ENCODE data around the gene TMBIM1. TPM values are rescaled to one million over a fixed set of nuclear protein-coding genes. Genes with fewer than 3 reads are reported as not detected.

The TMBIM1 gene
- total and polyA plus RNA-seq, 9 of the 15 experiments (the other 6 are each of a cell fraction or from before 2014, with no cell fraction given): 14.2 to 105 (median 47.0) TPM

DNA sequence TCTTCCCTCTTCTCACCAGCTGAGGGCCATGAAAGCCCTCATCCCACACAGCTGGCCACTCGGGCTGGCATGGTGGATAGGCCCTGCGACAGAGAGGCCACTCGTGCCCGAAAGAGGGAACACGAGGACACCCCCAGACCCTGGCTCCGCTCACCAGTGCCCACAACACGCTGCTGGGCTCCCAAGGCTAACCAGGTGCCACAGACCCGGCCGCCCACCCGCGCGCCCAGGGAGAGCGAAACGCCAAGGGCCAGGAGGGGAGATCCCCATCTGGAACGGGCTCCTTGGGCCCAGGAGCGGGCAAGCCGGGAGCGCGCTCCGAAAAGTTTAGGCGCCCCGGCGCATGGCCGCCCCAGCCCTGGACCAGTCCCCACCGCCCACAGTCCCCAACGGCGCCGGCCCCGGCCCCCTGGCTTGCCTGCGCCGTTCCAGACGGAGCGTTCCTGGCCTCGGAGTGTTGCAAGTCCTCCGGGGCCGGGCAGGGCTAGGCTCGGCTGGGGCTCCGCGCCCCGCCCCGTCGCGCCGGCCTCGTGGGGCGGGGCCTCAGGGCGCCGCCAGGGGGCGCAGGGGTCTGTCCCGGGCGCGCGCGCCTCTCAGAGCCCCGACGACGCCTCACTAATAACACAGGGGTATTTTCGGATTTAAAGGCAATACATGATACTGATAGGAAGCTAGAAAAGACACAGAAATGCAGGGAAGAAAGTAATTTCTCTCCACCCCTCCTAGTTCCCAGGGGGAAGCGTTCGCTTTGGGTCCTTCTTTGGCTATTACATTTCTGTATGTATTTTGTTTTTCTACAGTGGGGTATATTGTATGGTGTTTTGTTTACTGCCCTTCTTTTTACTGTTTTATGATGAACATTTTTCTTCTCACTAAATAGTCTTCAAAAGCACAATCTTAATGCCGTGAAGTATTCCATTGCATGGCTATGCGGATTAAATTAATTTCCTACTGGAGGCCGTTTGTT lies at the start of gene TMBIM1 (continued):
- no peak for TF ChIP-seq STAT5A (IDR thresholded peaks at IDR 0.05; ENCODE audit: borderline replicate concordance, low read length)
- TF ChIP-seq, protein P1, sequence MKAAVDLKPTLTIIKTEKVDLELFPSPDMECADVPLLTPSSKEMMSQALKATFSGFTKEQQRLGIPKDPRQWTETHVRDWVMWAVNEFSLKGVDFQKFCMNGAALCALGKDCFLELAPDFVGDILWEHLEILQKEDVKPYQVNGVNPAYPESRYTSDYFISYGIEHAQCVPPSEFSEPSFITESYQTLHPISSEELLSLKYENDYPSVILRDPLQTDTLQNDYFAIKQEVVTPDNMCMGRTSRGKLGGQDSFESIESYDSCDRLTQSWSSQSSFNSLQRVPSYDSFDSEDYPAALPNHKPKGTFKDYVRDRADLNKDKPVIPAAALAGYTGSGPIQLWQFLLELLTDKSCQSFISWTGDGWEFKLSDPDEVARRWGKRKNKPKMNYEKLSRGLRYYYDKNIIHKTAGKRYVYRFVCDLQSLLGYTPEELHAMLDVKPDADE (conservative IDR thresholded peaks at IDR 0.05; ENCODE audit: control insufficient read depth, low read depth, low read length): 0 out of 2 replicates have a peak, but pooled peaks have one; percentile 57
- TF ChIP-seq CBX1 (IDR thresholded peaks at IDR 0.05; ENCODE audit: low read depth): peak; percentile 55; the same call in 1 of the 2 replicates
- peak; percentile 44 to 70; a peak in 2 of 4 replicates for TF ChIP-seq MAZ (CRISPR knock-in tag; conservative IDR thresholded peaks at IDR 0.05 in 1 of 2, IDR thresholded peaks at IDR 0.05 in 1 of 2)
- peak; percentile 87 for TF ChIP-seq GATAD2B (IDR thresholded peaks at IDR 0.05; ENCODE audit: borderline replicate concordance)
- TF ChIP-seq, protein P2, sequence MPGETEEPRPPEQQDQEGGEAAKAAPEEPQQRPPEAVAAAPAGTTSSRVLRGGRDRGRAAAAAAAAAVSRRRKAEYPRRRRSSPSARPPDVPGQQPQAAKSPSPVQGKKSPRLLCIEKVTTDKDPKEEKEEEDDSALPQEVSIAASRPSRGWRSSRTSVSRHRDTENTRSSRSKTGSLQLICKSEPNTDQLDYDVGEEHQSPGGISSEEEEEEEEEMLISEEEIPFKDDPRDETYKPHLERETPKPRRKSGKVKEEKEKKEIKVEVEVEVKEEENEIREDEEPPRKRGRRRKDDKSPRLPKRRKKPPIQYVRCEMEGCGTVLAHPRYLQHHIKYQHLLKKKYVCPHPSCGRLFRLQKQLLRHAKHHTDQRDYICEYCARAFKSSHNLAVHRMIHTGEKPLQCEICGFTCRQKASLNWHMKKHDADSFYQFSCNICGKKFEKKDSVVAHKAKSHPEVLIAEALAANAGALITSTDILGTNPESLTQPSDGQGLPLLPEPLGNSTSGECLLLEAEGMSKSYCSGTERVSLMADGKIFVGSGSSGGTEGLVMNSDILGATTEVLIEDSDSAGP (CRISPR knock-in tag; IDR thresholded peaks at IDR 0.05): no peak
- TF ChIP-seq, protein P3, sequence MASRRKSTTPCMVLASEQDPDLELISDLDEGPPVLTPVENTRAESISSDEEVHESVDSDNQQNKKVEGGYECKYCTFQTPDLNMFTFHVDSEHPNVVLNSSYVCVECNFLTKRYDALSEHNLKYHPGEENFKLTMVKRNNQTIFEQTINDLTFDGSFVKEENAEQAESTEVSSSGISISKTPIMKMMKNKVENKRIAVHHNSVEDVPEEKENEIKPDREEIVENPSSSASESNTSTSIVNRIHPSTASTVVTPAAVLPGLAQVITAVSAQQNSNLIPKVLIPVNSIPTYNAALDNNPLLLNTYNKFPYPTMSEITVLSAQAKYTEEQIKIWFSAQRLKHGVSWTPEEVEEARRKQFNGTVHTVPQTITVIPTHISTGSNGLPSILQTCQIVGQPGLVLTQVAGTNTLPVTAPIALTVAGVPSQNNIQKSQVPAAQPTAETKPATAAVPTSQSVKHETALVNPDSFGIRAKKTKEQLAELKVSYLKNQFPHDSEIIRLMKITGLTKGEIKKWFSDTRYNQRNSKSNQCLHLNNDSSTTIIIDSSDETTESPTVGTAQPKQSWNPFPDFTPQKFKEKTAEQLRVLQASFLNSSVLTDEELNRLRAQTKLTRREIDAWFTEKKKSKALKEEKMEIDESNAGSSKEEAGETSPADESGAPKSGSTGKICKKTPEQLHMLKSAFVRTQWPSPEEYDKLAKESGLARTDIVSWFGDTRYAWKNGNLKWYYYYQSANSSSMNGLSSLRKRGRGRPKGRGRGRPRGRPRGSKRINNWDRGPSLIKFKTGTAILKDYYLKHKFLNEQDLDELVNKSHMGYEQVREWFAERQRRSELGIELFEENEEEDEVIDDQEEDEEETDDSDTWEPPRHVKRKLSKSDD (conservative IDR thresholded peaks at IDR 0.05; ENCODE audit: low read length): no peak
- no peak for TF ChIP-seq ZNF282 (CRISPR knock-in tag; IDR thresholded peaks at IDR 0.05)
- peak; percentile 31; the same call in 1 of the 2 replicates for TF ChIP-seq CEBPG (CRISPR knock-in tag; IDR thresholded peaks at IDR 0.05)
- TF ChIP-seq CEBPG (tag; conservative IDR thresholded peaks at IDR 0.05 in 1 of 2, IDR thresholded peaks at IDR 0.05 in 1 of 2): peak in 1 of 2 experiments; percentile 52; a peak in 2 of 4 replicates
- peak; percentile 96 for TF ChIP-seq SMAD4 (CRISPR knock-in tag; conservative IDR thresholded peaks at IDR 0.05)
- no peak for TF ChIP-seq TFAM (CRISPR knock-in tag; conservative IDR thresholded peaks at IDR 0.05)
- peak in 1 of 2 experiments; percentile 33; a peak in 2 of 4 replicates for TF ChIP-seq NRF1 (conservative IDR thresholded peaks at IDR 0.05 in 1 of 2, IDR thresholded peaks at IDR 0.05 in 1 of 2)
- no peak for TF ChIP-seq EGR1 (conservative IDR thresholded peaks at IDR 0.05)
- no peak for TF ChIP-seq NR3C1 (CRISPR knock-in tag; IDR thresholded peaks at IDR 0.05)
- TF ChIP-seq CTBP1 (IDR thresholded peaks at IDR 0.05; ENCODE audit: borderline replicate concordance): peak; percentile 57; the same call in 1 of the 2 replicates
- 0 out of 2 replicates have a peak, but pooled peaks have one; percentile 25 for TF ChIP-seq SMC3 (conservative IDR thresholded peaks at IDR 0.05; ENCODE audit: insufficient read depth, low read depth, low read length)
- TF ChIP-seq RAD21 (CRISPR knock-in tag; conservative IDR thresholded peaks at IDR 0.05 in 1 of 2, IDR thresholded peaks at IDR 0.05 in 1 of 2): peak; percentile 32 to 47
- TF ChIP-seq ZNF699 (CRISPR knock-in tag; IDR thresholded peaks at IDR 0.05; ENCODE audit: insufficient replicate concordance): no peak
- TF ChIP-seq FOS (IDR thresholded peaks at IDR 0.05; ENCODE audit: extremely low read depth, insufficient read length): no peak
- peak; percentile 64 for TF ChIP-seq TBP (optimal IDR thresholded peaks at IDR 0.05; ENCODE audit: low read depth, low read length)
